HT-29 (cell line): ENCODE data around the gene IFT25. TPM values are rescaled to one million over a fixed set of nuclear protein-coding genes. Genes with fewer than 3 reads are reported as not detected.
A peak's percentile ranks its signal among the peaks of the same experiment; 100 is the strongest.

ENCODE experiments used
- DNase-seq: peaks from one replicate; pipeline ENCODE4 v3.0.0-alpha.2; 2015; ENCODE audit warnings: low spot score
- total RNA-seq: library from RNA; depleted of rRNA; stranded (reverse); fragments of >200 nt; shearing (Covaris generic); gene quantifications from 2 replicates; pipeline ENCODE4 v1.2.3, GENCODE V29; 2014

The IFT25 gene
- total RNA-seq, 1 experiment from 2014 or later = 31.7 TPM

GRCh38 chr1:53957194-53957818 is 11.8 kb upstream of the IFT25 start:
- peak; percentile 59 for DNase-seq

- DNase-seq = peak; percentile 43
Measured at GRCh38 chr1:53956308-53957168, 11.0 kb upstream of the IFT25 start.

- no peak for DNase-seq
Measured at GRCh38 chr1:53954128-53954527, 8.6 kb upstream of the IFT25 start.

- DNase-seq = no peak
Measured at GRCh38 chr1:53951697-53952096, 6.2 kb upstream of the IFT25 start.

GRCh38 chr1:53949023-53949990 is 3.8 kb upstream of the IFT25 start:
- DNase-seq = peak; percentile 59

GRCh38 chr1:53948291-53948690 is 2.8 kb upstream of the IFT25 start:
- DNase-seq = no peak

- DNase-seq = no peak
Measured at GRCh38 chr1:53947172-53947907, 1.8 kb upstream of the IFT25 start.

- DNase-seq = no peak
Measured at GRCh38 chr1:53946252-53947171, 1.0 kb upstream of the IFT25 start, which contains the start of gene LRRC42. Gene LRRC42 (plus strand): TSS chr1:53946350. CDS start chr1:53952000, 5,650 bp downstream.

- DNase-seq = no peak
Measured at GRCh38 chr1:53945183-53945432, 391 bp downstream of the IFT25 start.

GRCh38 chr1:53944469-53945182 is 873 bp downstream of the IFT25 start:
- DNase-seq = peak; percentile 13

GRCh38 chr1:53943490-53944043 is 1.9 kb downstream of the IFT25 start:
- DNase-seq = no peak

GRCh38 chr1:53943090-53943489 is 2.4 kb downstream of the IFT25 start:
- no peak for DNase-seq

- peak; percentile 49 for DNase-seq
Measured at GRCh38 chr1:53942127-53942957, 3.2 kb downstream of the IFT25 start.

GRCh38 chr1:53938136-53938830 is 7.2 kb downstream of the IFT25 start:
- no peak for DNase-seq

GRCh38 chr1:53936430-53936829 is 9.1 kb downstream of the IFT25 start:
- DNase-seq = no peak

- no peak for DNase-seq
Measured at GRCh38 chr1:53934170-53934765, 11.2 kb downstream of the IFT25 start.

GRCh38 chr1:53931523-53931922 is 14.0 kb downstream of the IFT25 start:
- no peak for DNase-seq
